Measurements from ENCODE around the gene PLPP4. TPM values are rescaled to one million over a fixed set of nuclear protein-coding genes. Genes with fewer than 3 reads are reported as not detected.

Gene PLPP4
- polyA plus RNA-seq, 1 donor: 3.1 TPM

DNA sequence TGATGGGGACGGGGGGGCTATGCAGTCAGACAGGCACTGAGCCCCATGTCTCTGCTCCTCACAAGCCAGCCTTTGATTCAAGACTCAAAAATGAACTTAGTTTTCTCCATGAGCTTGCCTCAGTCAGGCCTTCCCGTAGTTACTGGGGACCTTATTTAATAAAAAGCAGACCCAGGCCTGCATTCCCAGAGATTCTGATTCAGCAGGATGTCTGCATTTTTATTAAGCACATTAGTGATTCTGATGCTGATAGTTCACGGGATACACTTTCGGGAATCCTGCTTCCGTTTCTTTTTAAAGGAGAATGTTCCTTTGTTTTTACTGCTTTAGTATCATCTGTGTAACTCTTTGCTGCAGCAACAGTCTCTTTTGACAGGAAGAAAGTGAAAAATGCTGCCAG, 28.3 kb upstream of the PLPP4 start:
- H3K9me3 ChIP-seq (ENCODE audit: control insufficient read depth, low read depth, low read length): no peaks in the 10 kb centered on the region
- peaks cover 7% of the 10 kb centered on the region for H3K27me3 ChIP-seq (ENCODE audit: control insufficient read depth, insufficient read depth, low read length)
- 60% methylated on average over 1 of the region's 5 CpGs for WGBS (ENCODE audit: insufficient coverage, low lambda C conversion rate)
- no peak overlapping the region for H3K4me3 ChIP-seq (ENCODE audit: low read length)
- no peaks in the 10 kb centered on the region for H3K4me1 ChIP-seq (ENCODE audit: control insufficient read depth, insufficient read depth, low read length)
- H3K36me3 ChIP-seq (ENCODE audit: control insufficient read depth, insufficient read depth, low read length): no peaks in the 10 kb centered on the region
- DNase-seq: no peak
- H3K27ac ChIP-seq (ENCODE audit: low read length): no peak overlapping the region

DNA sequence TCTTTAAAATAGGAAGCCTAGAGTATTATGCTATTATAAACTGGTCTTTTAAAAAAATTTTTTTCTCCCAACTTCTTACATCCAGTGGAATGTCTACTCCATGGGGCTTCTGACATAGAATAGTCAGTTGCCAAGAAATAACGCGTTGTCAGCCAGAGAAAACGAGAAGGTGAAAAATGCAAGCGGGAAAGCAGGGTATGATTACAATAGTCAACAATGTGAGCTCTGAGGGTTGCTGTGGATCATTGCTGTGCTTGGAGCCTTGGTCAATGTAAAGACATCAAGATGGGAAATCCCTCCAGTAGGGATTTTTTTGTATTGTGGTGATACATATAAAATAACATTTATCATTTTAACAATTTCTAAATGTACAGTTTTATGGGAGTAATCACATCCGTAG, 27.6 kb upstream of the PLPP4 start:
- DNase-seq: no peak
- Histone ChIP-seq H3K27ac (ENCODE audit: low read length) (no peak overlapping the region), H3K4me3 (ENCODE audit: low read length) (no peak overlapping the region), H3K4me1 (ENCODE audit: control insufficient read depth, insufficient read depth, low read length) (no peaks in the 10 kb centered on the region), H3K9me3 (ENCODE audit: control insufficient read depth, low read depth, low read length) (no peaks in the 10 kb centered on the region), H3K27me3 (ENCODE audit: control insufficient read depth, insufficient read depth, low read length) (peaks cover 7% of the 10 kb centered on the region), H3K36me3 (ENCODE audit: control insufficient read depth, insufficient read depth, low read length) (no peaks in the 10 kb centered on the region)
- WGBS (ENCODE audit: insufficient coverage, low lambda C conversion rate): 100% methylated on average over 1 of the region's 5 CpGs

DNA sequence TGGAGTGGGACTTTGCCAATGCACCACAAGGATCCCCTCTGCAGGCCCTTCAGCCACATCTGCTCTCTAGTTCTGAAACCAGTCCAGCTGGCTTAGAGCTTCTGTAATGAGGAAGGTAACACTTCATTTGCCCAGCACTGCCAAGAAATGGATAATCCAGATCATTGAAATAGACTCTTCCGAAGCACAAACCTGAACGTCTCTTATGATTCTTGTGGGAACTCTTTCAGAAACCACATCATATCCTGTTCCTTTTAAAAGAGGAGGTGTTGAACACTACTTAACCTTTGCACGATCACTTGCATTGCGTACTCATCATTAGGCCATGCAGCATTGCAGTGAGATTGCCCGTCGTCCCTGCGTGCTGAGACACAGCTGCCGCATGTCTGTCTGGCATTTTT, 25.8 kb upstream of the PLPP4 start:
- DNase-seq: no peak
- H3K4me3 ChIP-seq (ENCODE audit: low read length): no peak overlapping the region
- no peak overlapping the region for H3K27ac ChIP-seq (ENCODE audit: low read length)
- H3K36me3 ChIP-seq (ENCODE audit: control insufficient read depth, insufficient read depth, low read length): no peaks in the 10 kb centered on the region
- 60% methylated on average over 1 of the region's 8 CpGs for WGBS (ENCODE audit: insufficient coverage, low lambda C conversion rate)
- peaks cover 4% of the 10 kb centered on the region for H3K27me3 ChIP-seq (ENCODE audit: control insufficient read depth, insufficient read depth, low read length)
- no peaks in the 10 kb centered on the region for H3K9me3 ChIP-seq (ENCODE audit: control insufficient read depth, low read depth, low read length)
- no peaks in the 10 kb centered on the region for H3K4me1 ChIP-seq (ENCODE audit: control insufficient read depth, insufficient read depth, low read length)

DNA sequence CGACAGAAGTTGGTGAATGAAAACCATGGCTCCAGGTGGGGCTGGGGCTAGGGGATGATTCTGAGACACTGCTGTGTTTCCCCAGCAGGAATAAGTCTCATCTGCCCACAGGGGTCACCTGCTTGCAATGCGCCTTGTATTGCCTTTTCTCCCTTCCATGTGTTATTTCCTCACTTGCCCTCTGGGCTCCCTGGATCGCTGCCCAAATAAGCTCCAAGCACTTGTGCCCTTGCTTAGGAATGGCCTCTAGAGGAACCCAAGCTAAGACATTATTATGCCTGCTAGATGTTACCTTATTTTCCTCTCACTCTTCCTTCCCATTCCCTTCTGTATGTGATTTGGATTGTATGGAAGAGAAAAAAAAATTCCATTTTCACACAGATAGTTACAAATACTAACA, 24.8 kb upstream of the PLPP4 start:
- H3K36me3 ChIP-seq (ENCODE audit: control insufficient read depth, insufficient read depth, low read length): no peaks in the 10 kb centered on the region
- no peak overlapping the region for H3K4me3 ChIP-seq (ENCODE audit: low read length)
- H3K4me1 ChIP-seq (ENCODE audit: control insufficient read depth, insufficient read depth, low read length): no peaks in the 10 kb centered on the region
- H3K9me3 ChIP-seq (ENCODE audit: control insufficient read depth, low read depth, low read length): no peaks in the 10 kb centered on the region
- WGBS (ENCODE audit: insufficient coverage, low lambda C conversion rate): no CpG with 5 or more reads among the region's 3 CpGs
- no peak for DNase-seq
- peaks cover 4% of the 10 kb centered on the region for H3K27me3 ChIP-seq (ENCODE audit: control insufficient read depth, insufficient read depth, low read length)
- no peak overlapping the region for H3K27ac ChIP-seq (ENCODE audit: low read length)

DNA sequence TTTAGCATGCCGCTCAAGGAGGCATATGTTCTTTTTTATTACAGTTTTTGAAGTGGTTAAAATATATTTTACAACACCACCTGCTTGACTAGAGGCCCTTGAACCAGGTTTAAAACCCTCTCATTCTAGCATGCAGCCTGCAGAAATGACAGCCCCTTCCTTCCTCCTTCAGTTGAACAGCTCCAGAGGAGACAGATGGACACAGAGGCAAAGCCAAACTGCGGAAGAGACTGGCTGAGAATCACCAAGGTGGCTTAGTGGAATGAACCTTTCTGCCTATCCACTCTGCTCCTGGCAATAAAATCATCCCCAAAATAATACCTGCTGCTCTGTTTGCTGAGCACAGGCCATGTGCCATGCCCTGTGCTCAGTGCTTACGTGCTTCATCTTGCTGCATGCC, 23.9 kb upstream of the PLPP4 start:
- Histone ChIP-seq H3K4me3 (ENCODE audit: low read length) (no peak overlapping the region), H3K9me3 (ENCODE audit: control insufficient read depth, low read depth, low read length) (no peaks in the 10 kb centered on the region), H3K27ac (ENCODE audit: low read length) (no peak overlapping the region), H3K4me1 (ENCODE audit: control insufficient read depth, insufficient read depth, low read length) (no peaks in the 10 kb centered on the region), H3K27me3 (ENCODE audit: control insufficient read depth, insufficient read depth, low read length) (peaks cover 4% of the 10 kb centered on the region), H3K36me3 (ENCODE audit: control insufficient read depth, insufficient read depth, low read length) (no peaks in the 10 kb centered on the region)
- DNase-seq: no peak
- no CpG with 5 or more reads among the region's 3 CpGs for WGBS (ENCODE audit: insufficient coverage, low lambda C conversion rate)

DNA sequence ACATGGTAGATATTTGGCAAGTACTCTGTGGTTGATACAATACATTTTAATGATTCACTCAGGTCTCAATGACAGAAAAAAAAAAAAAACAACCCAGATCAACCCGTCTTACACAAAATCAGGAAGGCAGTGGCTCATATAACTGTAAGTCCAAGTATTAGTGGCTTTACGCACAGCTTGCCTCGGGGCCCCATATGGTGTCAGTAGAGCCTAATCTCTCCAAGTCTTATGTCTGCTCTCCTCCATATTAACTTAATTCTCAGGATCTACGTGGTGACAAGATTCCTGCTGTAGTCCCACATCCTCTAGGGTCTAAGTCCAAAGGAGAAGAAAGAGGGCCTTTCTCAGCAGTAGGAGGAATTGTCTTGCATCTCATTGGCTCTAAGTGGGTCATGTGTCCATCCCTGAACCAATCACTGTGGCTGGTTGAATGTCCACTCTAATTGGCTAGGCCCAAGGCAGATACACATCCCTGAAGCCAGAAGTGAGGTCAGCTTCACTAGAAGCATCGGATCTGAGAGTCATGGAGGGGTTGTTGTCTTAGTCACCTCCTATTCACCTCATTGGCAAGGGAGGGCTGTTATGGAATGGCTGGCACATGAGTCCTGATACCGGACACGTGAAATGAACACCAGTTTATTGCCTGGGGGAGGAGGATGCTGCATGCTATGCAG, 20.5 kb upstream of the PLPP4 start:
- no peak overlapping the region for H3K27ac ChIP-seq (ENCODE audit: low read length)
- WGBS (ENCODE audit: insufficient coverage, low lambda C conversion rate): no CpG with 5 or more reads among the region's 7 CpGs
- no peak overlapping the region for H3K4me3 ChIP-seq (ENCODE audit: low read length)
- H3K36me3 ChIP-seq (ENCODE audit: control insufficient read depth, insufficient read depth, low read length): no peaks in the 10 kb centered on the region
- H3K9me3 ChIP-seq (ENCODE audit: control insufficient read depth, low read depth, low read length): no peaks in the 10 kb centered on the region
- peaks cover 2% of the 10 kb centered on the region for H3K27me3 ChIP-seq (ENCODE audit: control insufficient read depth, insufficient read depth, low read length)
- no peak for DNase-seq
- no peaks in the 10 kb centered on the region for H3K4me1 ChIP-seq (ENCODE audit: control insufficient read depth, insufficient read depth, low read length)

DNA sequence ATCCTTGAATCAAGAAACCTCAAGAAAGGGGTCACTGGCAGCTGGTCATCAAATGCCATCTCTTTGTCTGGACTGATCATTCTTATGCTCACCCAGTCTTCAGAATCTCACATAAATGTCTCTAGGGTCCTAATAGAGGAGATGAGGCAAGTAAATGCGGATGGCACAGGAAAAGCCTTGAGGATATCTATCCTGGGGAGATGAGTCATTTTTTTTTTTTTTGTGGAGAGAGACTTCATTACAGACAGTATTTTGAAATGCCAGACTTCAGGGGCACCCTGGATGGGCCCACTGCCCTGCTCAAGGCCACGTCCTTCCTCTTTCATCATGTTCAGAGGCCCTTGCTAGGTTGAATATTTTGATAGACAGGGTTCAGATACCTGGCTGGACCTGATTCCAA, 19.5 kb upstream of the PLPP4 start:
- no peaks in the 10 kb centered on the region for H3K4me1 ChIP-seq (ENCODE audit: control insufficient read depth, insufficient read depth, low read length)
- H3K27ac ChIP-seq (ENCODE audit: low read length): no peak overlapping the region
- no peak overlapping the region for H3K4me3 ChIP-seq (ENCODE audit: low read length)
- no peaks in the 10 kb centered on the region for H3K36me3 ChIP-seq (ENCODE audit: control insufficient read depth, insufficient read depth, low read length)
- WGBS (ENCODE audit: insufficient coverage, low lambda C conversion rate): 100% methylated on average over 1 of the region's 2 CpGs
- DNase-seq: no peak
- H3K9me3 ChIP-seq (ENCODE audit: control insufficient read depth, low read depth, low read length): no peaks in the 10 kb centered on the region
- peaks cover 2% of the 10 kb centered on the region for H3K27me3 ChIP-seq (ENCODE audit: control insufficient read depth, insufficient read depth, low read length)

DNA sequence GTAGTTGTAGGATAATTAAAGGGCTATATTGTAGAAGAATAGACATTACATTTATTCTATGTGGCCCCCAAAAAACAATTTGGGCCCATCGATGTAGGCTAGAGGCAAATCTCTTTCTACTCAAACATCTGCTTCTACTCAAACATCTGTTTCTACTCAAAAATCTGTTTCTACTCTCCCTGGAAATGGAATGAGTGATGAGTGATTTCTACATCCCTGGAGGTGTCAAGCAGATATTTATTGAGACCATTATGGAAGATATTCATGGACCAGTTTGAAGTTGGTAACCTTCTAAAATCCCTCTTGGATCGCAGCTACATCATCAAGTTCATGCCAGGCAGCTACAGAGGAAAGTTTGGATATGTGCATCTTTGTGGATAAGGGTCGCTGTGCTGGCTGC, 5.1 kb upstream of the PLPP4 start:
- no peak for DNase-seq
- Histone ChIP-seq H3K36me3 (ENCODE audit: control insufficient read depth, insufficient read depth, low read length) (no peaks in the 10 kb centered on the region), H3K27me3 (ENCODE audit: control insufficient read depth, insufficient read depth, low read length) (peaks cover 23% of the 10 kb centered on the region), H3K4me1 (ENCODE audit: control insufficient read depth, insufficient read depth, low read length) (no peaks in the 10 kb centered on the region), H3K27ac (ENCODE audit: low read length) (no peak overlapping the region), H3K4me3 (ENCODE audit: low read length) (no peak overlapping the region), H3K9me3 (ENCODE audit: control insufficient read depth, low read depth, low read length) (no peaks in the 10 kb centered on the region)
- no CpG with 5 or more reads among the region's 3 CpGs for WGBS (ENCODE audit: insufficient coverage, low lambda C conversion rate)

DNA sequence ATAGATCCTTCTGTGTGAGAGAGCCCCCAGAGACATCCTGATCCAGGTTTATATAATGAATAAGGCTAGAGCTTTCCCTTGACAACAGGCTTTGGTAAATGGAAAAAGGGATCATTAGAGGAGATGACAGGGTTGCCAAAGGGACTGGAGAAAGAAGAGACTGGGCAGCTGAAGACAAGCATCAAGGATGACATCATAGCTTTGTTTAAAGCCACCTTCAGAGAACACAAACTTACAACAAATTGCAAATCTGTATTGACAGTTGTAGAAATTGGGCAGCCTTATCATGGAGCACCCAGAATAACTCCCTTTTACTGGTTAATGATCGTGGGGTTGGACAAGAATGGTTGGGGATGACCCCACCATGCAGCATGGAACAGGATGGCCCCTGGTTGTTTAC, 3.7 kb upstream of the PLPP4 start:
- DNase-seq: no peak
- no CpG with 5 or more reads among the region's 1 CpG for WGBS (ENCODE audit: insufficient coverage, low lambda C conversion rate)
- Histone ChIP-seq H3K4me1 (ENCODE audit: control insufficient read depth, insufficient read depth, low read length) (no peaks in the 10 kb centered on the region), H3K27ac (ENCODE audit: low read length) (no peak overlapping the region), H3K36me3 (ENCODE audit: control insufficient read depth, insufficient read depth, low read length) (no peaks in the 10 kb centered on the region), H3K27me3 (ENCODE audit: control insufficient read depth, insufficient read depth, low read length) (peaks cover 35% of the 10 kb centered on the region), H3K9me3 (ENCODE audit: control insufficient read depth, low read depth, low read length) (no peaks in the 10 kb centered on the region), H3K4me3 (ENCODE audit: low read length) (no peak overlapping the region)

DNA sequence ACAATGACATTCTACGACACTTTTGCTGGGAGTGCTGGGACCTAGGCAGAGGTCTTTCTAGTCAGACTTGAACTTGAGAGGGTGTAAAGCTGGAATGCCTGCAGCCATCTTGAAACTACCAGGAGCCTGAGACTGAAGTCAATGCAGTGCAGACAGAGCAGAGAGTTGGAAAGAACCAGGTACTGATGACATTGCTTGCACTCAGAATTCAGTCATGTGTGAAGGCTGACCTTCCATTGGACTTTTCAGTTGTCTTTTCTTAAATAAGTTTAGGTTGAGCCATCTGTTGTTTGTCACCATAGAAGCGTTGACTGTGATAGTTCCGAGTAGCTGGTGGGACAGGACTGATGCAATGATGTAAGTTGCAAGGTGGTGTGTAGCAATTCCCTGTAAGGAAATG, 3.1 kb upstream of the PLPP4 start:
- no peaks in the 10 kb centered on the region for H3K9me3 ChIP-seq (ENCODE audit: control insufficient read depth, low read depth, low read length)
- H3K27me3 ChIP-seq (ENCODE audit: control insufficient read depth, insufficient read depth, low read length): peaks cover 39% of the 10 kb centered on the region
- no peak overlapping the region for H3K27ac ChIP-seq (ENCODE audit: low read length)
- no peak overlapping the region for H3K4me3 ChIP-seq (ENCODE audit: low read length)
- no peaks in the 10 kb centered on the region for H3K36me3 ChIP-seq (ENCODE audit: control insufficient read depth, insufficient read depth, low read length)
- H3K4me1 ChIP-seq (ENCODE audit: control insufficient read depth, insufficient read depth, low read length): no peaks in the 10 kb centered on the region
- no CpG with 5 or more reads among the region's 3 CpGs for WGBS (ENCODE audit: insufficient coverage, low lambda C conversion rate)
- no peak for DNase-seq

DNA sequence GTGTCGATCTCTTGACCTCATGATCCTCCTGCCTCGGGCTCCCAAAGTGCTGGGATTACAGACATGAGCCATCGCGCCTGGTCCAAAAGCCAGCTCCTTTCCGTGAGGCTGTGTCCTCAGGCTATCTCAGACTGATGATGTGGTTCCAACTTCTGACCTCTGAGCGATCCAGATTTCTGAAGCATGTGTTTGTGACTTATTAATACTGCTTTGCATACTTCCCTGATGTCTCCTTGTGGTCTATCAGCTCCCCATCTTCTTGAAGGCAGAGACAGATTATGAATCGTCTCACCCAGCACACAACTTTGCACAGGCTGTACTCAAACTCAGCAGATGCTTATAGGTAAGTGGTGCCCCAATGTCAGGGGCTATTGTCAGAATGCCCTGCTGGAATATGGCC, 2.0 kb upstream of the PLPP4 start:
- Histone ChIP-seq H3K27me3 (ENCODE audit: control insufficient read depth, insufficient read depth, low read length) (peaks cover 51% of the 10 kb centered on the region), H3K4me1 (ENCODE audit: control insufficient read depth, insufficient read depth, low read length) (no peaks in the 10 kb centered on the region), H3K4me3 (ENCODE audit: low read length) (no peak overlapping the region), H3K36me3 (ENCODE audit: control insufficient read depth, insufficient read depth, low read length) (no peaks in the 10 kb centered on the region), H3K9me3 (ENCODE audit: control insufficient read depth, low read depth, low read length) (no peaks in the 10 kb centered on the region), H3K27ac (ENCODE audit: low read length) (no peak overlapping the region)
- DNase-seq: no peak
- no CpG with 5 or more reads among the region's 7 CpGs for WGBS (ENCODE audit: insufficient coverage, low lambda C conversion rate)
